Measurements from ENCODE around the gene DNAH11.
"Not testable (repeated sequence)": the region's sequence is repeated elsewhere in the genome, so short reads cannot be mapped to it uniquely, and the experiment has no call there.

The DNAH11 gene

DNA sequence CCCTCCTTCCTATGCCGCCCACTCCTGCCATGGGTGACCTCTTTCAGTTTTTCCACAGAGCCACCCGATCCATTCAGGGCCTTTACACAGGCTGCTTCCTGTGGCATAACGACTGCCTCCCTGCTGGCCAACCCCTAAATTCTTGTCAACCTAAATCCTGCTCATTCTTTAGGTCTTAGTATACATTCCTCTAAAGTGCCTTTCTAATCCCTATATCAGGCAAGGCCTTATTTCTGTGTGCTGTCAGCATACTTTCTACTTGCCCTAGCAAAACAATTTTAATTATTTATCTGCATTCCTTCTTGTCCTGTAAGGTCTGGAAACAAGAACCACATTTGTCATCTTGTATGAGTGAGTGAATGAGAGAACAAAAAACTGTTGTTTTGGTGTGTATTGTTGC, 132.4 kb downstream of the DNAH11 start:
- no peak overlapping the region for H3K4me3 Mint-ChIP-seq
- H3K27ac Mint-ChIP-seq, result no peak overlapping the region
- H3K36me3 Mint-ChIP-seq (ENCODE audit: low read depth), result no peaks in the 10 kb centered on the region
- H3K9me3 Mint-ChIP-seq, result peaks cover 12% of the 10 kb centered on the region
- H3K27me3 Mint-ChIP-seq, result no peaks in the 10 kb centered on the region
- H3K4me1 Mint-ChIP-seq (ENCODE audit: low read depth), result peaks cover 9% of the 10 kb centered on the region
- intact Hi-C loops (cut with micrococcal nuclease), result no loop called here

DNA sequence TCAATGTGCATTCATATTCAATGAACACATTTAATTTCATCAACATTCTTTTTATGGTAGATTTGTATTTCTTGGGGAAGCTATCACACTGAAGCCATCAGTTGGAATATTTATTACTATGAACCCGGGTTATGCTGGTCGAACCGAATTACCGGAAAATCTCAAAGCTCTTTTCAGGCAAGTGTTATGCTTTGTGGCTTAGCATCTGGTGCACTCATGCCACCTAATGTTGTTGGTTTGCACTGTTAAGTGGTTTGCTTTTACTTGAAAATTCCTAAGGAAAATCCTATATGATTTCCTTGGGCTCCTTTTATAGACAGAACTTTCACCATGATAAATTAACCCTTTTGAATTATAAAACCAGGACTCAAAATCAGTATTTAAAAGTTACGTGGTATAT, 147.9 kb downstream of the DNAH11 start:
- no peak overlapping the region for H3K4me3 Mint-ChIP-seq
- no peak overlapping the region for H3K27ac Mint-ChIP-seq
- no peaks in the 10 kb centered on the region for H3K4me1 Mint-ChIP-seq (ENCODE audit: low read depth)
- intact Hi-C loops (cut with micrococcal nuclease), result no loop called here
- no peaks in the 10 kb centered on the region for H3K36me3 Mint-ChIP-seq (ENCODE audit: low read depth)
- no peaks in the 10 kb centered on the region for H3K9me3 Mint-ChIP-seq
- H3K27me3 Mint-ChIP-seq, result no peaks in the 10 kb centered on the region

GRCh38 chr7:21691146-21691545, 148.3 kb downstream of the DNAH11 start:
- H3K9me3 Mint-ChIP-seq; H3K4me1 Mint-ChIP-seq (ENCODE audit: low read depth); H3K4me3 Mint-ChIP-seq; intact Hi-C loops (cut with micrococcal nuclease); H3K36me3 Mint-ChIP-seq (ENCODE audit: low read depth); H3K27ac Mint-ChIP-seq; H3K27me3 Mint-ChIP-seq: not testable (repeated sequence)

GRCh38 chr7:21700587-21700986, 157.7 kb downstream of the DNAH11 start:
- H3K4me3 Mint-ChIP-seq; intact Hi-C loops (cut with micrococcal nuclease); H3K4me1 Mint-ChIP-seq (ENCODE audit: low read depth); H3K36me3 Mint-ChIP-seq (ENCODE audit: low read depth); H3K27ac Mint-ChIP-seq; H3K27me3 Mint-ChIP-seq: not testable (repeated sequence)
- H3K9me3 Mint-ChIP-seq, result peaks cover 18% of the 10 kb centered on the region

GRCh38 chr7:21702303-21702702, 159.5 kb downstream of the DNAH11 start:
- Mint-ChIP-seq H3K27me3 (peaks cover 1% of the 10 kb centered on the region), H3K27ac (no peak overlapping the region), H3K4me1 (ENCODE audit: low read depth) (no peaks in the 10 kb centered on the region), H3K9me3 (peaks cover 18% of the 10 kb centered on the region), H3K36me3 (ENCODE audit: low read depth) (no peaks in the 10 kb centered on the region), H3K4me3 (no peak overlapping the region)
- intact Hi-C loops (cut with micrococcal nuclease), result no loop called here

DNA sequence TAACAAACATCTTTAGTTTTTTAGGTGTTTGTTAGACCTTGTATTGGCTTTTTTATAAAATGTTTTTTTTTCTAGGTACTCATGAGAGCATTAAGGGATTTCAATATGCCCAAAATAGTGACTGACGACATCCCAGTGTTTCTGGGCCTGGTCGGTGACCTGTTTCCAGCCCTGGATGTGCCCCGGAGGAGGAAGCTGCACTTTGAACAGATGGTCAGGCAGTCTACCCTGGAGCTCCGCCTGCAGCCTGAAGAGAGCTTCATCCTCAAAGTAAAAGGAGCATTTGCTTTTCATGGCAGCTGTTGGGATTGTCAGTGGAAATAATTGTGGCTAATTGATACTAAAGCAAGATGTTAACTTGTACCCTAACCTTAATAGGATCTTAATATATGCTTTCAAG, 161.5 kb downstream of the DNAH11 start:
- Mint-ChIP-seq H3K36me3 (ENCODE audit: low read depth) (no peaks in the 10 kb centered on the region), H3K27me3 (peaks cover 1% of the 10 kb centered on the region), H3K9me3 (peaks cover 18% of the 10 kb centered on the region), H3K4me3 (no peak overlapping the region), H3K27ac (no peak overlapping the region), H3K4me1 (ENCODE audit: low read depth) (no peaks in the 10 kb centered on the region)
- intact Hi-C loops (cut with micrococcal nuclease), result no loop called here

GRCh38 chr7:21706131-21706530, 163.3 kb downstream of the DNAH11 start:
- no peaks in the 10 kb centered on the region for H3K36me3 Mint-ChIP-seq (ENCODE audit: low read depth)
- H3K9me3 Mint-ChIP-seq, result peaks cover 18% of the 10 kb centered on the region
- no peak overlapping the region for H3K27ac Mint-ChIP-seq
- intact Hi-C loops (cut with micrococcal nuclease), result no loop called here
- H3K4me1 Mint-ChIP-seq (ENCODE audit: low read depth), result no peaks in the 10 kb centered on the region
- H3K27me3 Mint-ChIP-seq, result peaks cover 1% of the 10 kb centered on the region
- H3K4me3 Mint-ChIP-seq, result no peak overlapping the region

- Mint-ChIP-seq H3K4me1 (ENCODE audit: low read depth) (no peaks in the 10 kb centered on the region), H3K4me3 (no peak overlapping the region), H3K27me3 (no peaks in the 10 kb centered on the region), H3K9me3 (peaks cover 12% of the 10 kb centered on the region), H3K36me3 (ENCODE audit: low read depth) (no peaks in the 10 kb centered on the region), H3K27ac (no peak overlapping the region)
- intact Hi-C loops (cut with micrococcal nuclease), result no loop called here
These were observed 164.7 kb downstream of the DNAH11 start for GRCh38 chr7:21707566-21707965.

DNA sequence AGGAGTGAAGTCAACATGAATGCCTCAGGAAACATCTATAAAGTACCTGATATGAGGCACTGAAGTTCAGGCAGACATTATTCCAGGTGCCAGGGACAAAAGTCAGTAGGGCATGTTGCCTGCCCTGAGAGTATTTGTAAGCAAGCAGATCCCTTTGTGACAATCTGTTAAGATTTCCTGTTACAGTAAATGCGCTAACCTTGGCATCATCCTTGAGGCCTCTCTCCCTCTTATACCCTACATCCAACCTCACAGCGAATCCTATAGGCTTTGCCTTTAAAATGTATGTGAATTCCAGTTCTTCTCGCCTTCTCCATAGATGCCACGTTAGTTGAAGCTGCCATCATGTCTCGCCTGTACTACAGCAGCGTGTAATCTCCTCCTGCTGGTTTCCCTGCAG, 165.3 kb downstream of the DNAH11 start:
- H3K27me3 Mint-ChIP-seq, result no peaks in the 10 kb centered on the region
- no peak overlapping the region for H3K4me3 Mint-ChIP-seq
- H3K4me1 Mint-ChIP-seq (ENCODE audit: low read depth), result no peaks in the 10 kb centered on the region
- H3K9me3 Mint-ChIP-seq, result peaks cover 6% of the 10 kb centered on the region
- intact Hi-C loops (cut with micrococcal nuclease), result no loop called here
- H3K36me3 Mint-ChIP-seq (ENCODE audit: low read depth), result no peaks in the 10 kb centered on the region
- H3K27ac Mint-ChIP-seq, result no peak overlapping the region

DNA sequence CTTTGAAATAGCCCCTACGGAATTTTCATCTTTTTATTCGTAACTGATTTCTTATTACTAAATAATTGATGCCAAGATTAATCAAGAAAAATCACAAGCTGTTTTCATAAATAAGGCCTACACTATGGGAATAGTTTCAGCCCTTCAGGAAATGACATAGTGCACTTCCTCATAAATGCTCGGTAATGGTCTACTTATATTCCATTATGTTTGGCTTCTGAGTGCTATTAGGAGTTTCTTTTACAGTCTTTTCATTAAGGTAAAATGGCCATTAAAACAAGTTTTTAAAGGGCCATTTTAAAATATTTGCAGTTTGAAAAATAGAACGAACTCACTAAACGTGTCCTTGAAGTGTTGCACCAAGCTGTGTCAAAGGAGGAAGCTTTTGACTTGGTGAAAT, 174.5 kb downstream of the DNAH11 start:
- Mint-ChIP-seq H3K27ac (no peak overlapping the region), H3K36me3 (ENCODE audit: low read depth) (no peaks in the 10 kb centered on the region), H3K4me1 (ENCODE audit: low read depth) (no peaks in the 10 kb centered on the region), H3K9me3 (no peaks in the 10 kb centered on the region), H3K4me3 (no peak overlapping the region), H3K27me3 (no peaks in the 10 kb centered on the region)
- intact Hi-C loops (cut with micrococcal nuclease), result no loop called here

- H3K36me3 Mint-ChIP-seq (ENCODE audit: low read depth), result no peaks in the 10 kb centered on the region
- no peaks in the 10 kb centered on the region for H3K9me3 Mint-ChIP-seq
- intact Hi-C loops (cut with micrococcal nuclease), result no loop called here
- H3K27me3 Mint-ChIP-seq, result no peaks in the 10 kb centered on the region
- no peak overlapping the region for H3K27ac Mint-ChIP-seq
- no peak overlapping the region for H3K4me3 Mint-ChIP-seq
- no peaks in the 10 kb centered on the region for H3K4me1 Mint-ChIP-seq (ENCODE audit: low read depth)
These were observed 175.6 kb downstream of the DNAH11 start for GRCh38 chr7:21718391-21718790.

DNA sequence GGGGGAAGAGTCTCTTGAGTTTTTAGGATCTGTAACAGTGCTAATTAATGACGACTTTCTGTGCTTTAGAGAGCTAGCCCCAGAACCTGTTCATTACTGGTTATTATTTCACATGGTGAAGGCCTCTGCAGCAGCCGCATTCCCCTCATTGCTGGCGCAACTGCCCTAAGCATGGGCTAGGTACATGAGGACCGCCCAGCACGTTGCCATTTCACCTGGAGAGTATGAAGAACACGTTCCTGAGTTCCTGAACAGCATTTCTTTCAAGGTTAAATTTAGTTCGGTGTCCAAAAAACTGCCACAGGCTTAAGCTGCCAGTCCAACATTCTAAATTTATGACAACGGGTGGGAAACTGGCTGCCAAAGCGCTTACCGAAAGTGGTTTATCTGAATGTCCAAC, 177.0 kb downstream of the DNAH11 start:
- H3K9me3 Mint-ChIP-seq, result no peaks in the 10 kb centered on the region
- H3K27me3 Mint-ChIP-seq, result no peaks in the 10 kb centered on the region
- H3K36me3 Mint-ChIP-seq (ENCODE audit: low read depth), result no peaks in the 10 kb centered on the region
- no peak overlapping the region for H3K4me3 Mint-ChIP-seq
- intact Hi-C loops (cut with micrococcal nuclease), result no loop called here
- H3K27ac Mint-ChIP-seq, result no peak overlapping the region
- H3K4me1 Mint-ChIP-seq (ENCODE audit: low read depth), result no peaks in the 10 kb centered on the region

- H3K27me3 Mint-ChIP-seq, result no peaks in the 10 kb centered on the region
- H3K36me3 Mint-ChIP-seq (ENCODE audit: low read depth), result no peaks in the 10 kb centered on the region
- no peak overlapping the region for H3K4me3 Mint-ChIP-seq
- H3K9me3 Mint-ChIP-seq, result peaks cover 4% of the 10 kb centered on the region
- H3K4me1 Mint-ChIP-seq (ENCODE audit: low read depth), result no peaks in the 10 kb centered on the region
- intact Hi-C loops (cut with micrococcal nuclease), result no loop called here
- H3K27ac Mint-ChIP-seq, result no peak overlapping the region
These were observed 179.5 kb downstream of the DNAH11 start for GRCh38 chr7:21722371-21722770.

GRCh38 chr7:21724562-21724961, 181.7 kb downstream of the DNAH11 start:
- intact Hi-C loops (cut with micrococcal nuclease), result no loop called here

GRCh38 chr7:21730399-21730798, 187.6 kb downstream of the DNAH11 start:
- Mint-ChIP-seq H3K4me3 (no peak overlapping the region), H3K9me3 (peaks cover 31% of the 10 kb centered on the region), H3K36me3 (ENCODE audit: low read depth) (no peaks in the 10 kb centered on the region), H3K4me1 (ENCODE audit: low read depth) (no peaks in the 10 kb centered on the region), H3K27me3 (no peaks in the 10 kb centered on the region), H3K27ac (no peak overlapping the region)
- intact Hi-C loops (cut with micrococcal nuclease), result no loop called here

More at GRCh38 chr7:21724562-21724961, 181.7 kb downstream of the DNAH11 start:
- Mint-ChIP-seq H3K9me3 (peaks cover 24% of the 10 kb centered on the region), H3K4me3 (no peak overlapping the region), H3K36me3 (ENCODE audit: low read depth) (no peaks in the 10 kb centered on the region), H3K27me3 (no peaks in the 10 kb centered on the region), H3K27ac (no peak overlapping the region), H3K4me1 (ENCODE audit: low read depth) (no peaks in the 10 kb centered on the region)
